ENCODE results near the gene TM4SF4. TPM values are rescaled to one million over a fixed set of nuclear protein-coding genes. Genes with fewer than 3 reads are reported as not detected.

Gene TM4SF4
- total RNA-seq, 4 donors from 2014 or later, result 1.3 to 3.2 (median 2.2) TPM; not detected in 1

- ATAC-seq, result peak; percentile 88
- H3K36me3 ChIP-seq, result no peaks in the 10 kb centered on the region
- peak overlapping the region; percentile 77 to 98 (median 84) for H3K27ac ChIP-seq
- no peaks in the 10 kb centered on the region for H3K27me3 ChIP-seq
- TF ChIP-seq EP300 (IDR thresholded peaks at IDR 0.05), result no peak
- peak; percentile 82 for TF ChIP-seq POLR2AphosphoS5 (IDR thresholded peaks at IDR 0.05)
- peaks cover 13 to 80% (median 29%) of the 10 kb centered on the region in 3 donors for H3K4me1 ChIP-seq
- 9 to 20% methylated on average over 6 to 10 of the region's 13 CpGs for WGBS, 2 donors (ENCODE audit: low coverage in 1 of 2)
- H3K4me3 ChIP-seq, result no peak overlapping the region
- H3K9me3 ChIP-seq, result no peaks in the 10 kb centered on the region
These were observed 73.6 kb downstream of the TM4SF4 start for GRCh38 chr3:149547954-149548668.

GRCh38 chr3:149548669-149549065, 74.2 kb downstream of the TM4SF4 start:
- Histone ChIP-seq H3K36me3 (no peaks in the 10 kb centered on the region), H3K27me3 (no peaks in the 10 kb centered on the region), H3K27ac (peak overlapping the region; percentile 77 to 98 (median 84)), H3K4me1 (peaks cover 18 to 84% (median 34%) of the 10 kb centered on the region in 3 donors), H3K4me3 (no peak overlapping the region), H3K9me3 (no peaks in the 10 kb centered on the region)
- no peak for TF ChIP-seq POLR2AphosphoS5 (IDR thresholded peaks at IDR 0.05)
- TF ChIP-seq, protein P1, sequence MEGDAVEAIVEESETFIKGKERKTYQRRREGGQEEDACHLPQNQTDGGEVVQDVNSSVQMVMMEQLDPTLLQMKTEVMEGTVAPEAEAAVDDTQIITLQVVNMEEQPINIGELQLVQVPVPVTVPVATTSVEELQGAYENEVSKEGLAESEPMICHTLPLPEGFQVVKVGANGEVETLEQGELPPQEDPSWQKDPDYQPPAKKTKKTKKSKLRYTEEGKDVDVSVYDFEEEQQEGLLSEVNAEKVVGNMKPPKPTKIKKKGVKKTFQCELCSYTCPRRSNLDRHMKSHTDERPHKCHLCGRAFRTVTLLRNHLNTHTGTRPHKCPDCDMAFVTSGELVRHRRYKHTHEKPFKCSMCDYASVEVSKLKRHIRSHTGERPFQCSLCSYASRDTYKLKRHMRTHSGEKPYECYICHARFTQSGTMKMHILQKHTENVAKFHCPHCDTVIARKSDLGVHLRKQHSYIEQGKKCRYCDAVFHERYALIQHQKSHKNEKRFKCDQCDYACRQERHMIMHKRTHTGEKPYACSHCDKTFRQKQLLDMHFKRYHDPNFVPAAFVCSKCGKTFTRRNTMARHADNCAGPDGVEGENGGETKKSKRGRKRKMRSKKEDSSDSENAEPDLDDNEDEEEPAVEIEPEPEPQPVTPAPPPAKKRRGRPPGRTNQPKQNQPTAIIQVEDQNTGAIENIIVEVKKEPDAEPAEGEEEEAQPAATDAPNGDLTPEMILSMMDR (IDR thresholded peaks at IDR 0.05), result no peak
- WGBS, 2 donors (ENCODE audit: low coverage in 1 of 2), result 35% methylated on average over 4 of the region's 4 CpGs; no CpG with 5 or more reads in 1 of the 2 donors
- no peak for ATAC-seq

DNA sequence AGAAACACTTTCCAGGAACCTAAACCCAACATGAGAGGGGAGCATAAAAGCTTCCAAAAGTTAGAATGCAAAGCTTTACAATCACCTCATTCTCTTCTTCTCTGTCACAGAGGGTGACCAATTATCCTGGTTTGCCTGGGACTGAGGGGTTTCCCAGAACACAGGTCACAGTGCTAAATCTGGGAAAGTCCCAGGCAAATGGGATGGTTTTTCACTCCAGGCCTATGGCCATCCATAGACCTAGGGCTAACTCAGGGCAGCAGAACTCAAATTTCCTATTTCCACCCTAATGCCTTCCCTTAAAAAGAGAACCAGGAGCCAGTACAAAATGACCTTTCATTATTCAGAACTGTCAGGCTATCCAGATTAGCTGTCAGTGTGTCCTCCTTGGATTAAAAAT, 77.0 kb downstream of the TM4SF4 start:
- TF ChIP-seq POLR2AphosphoS5 (IDR thresholded peaks at IDR 0.05) (no peak), POLR2A (IDR thresholded peaks at IDR 0.05) (no peak), EP300 (IDR thresholded peaks at IDR 0.05) (no peak)
- TF ChIP-seq, protein P1 (IDR thresholded peaks at IDR 0.05), result no peak
- Histone ChIP-seq H3K27me3 (no peaks in the 10 kb centered on the region), H3K9me3 (no peaks in the 10 kb centered on the region), H3K4me1 (peaks cover 27 to 93% (median 36%) of the 10 kb centered on the region in 3 donors), H3K4me3 (no peak overlapping the region), H3K27ac (peak overlapping the region in 3 of 4 donors; percentile 7 to 77 (median 11)), H3K36me3 (no peaks in the 10 kb centered on the region)
- ATAC-seq, result no peak

DNA sequence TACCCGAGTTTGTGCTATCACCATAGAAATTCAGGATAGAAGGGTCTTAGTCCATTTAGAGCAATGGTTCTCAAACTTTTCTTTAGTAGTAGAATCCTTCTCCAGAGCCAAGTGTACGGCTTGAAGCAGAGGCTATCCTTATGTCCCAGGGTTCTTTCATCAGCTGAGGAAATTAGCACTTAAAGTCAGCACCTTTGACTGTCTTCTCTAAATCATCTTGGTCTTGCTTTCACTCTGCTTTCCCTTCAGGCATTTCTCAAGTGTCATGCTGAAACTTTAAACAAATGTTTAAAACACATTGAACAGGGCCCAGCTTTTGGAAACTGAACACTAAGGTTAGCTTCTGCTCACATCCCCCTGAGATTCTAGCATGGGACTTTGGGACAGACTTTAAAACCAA, 78.2 kb downstream of the TM4SF4 start:
- H3K27ac ChIP-seq, result peak overlapping the region; percentile 14 to 81 (median 74)
- no peaks in the 10 kb centered on the region for H3K36me3 ChIP-seq
- H3K4me1 ChIP-seq, result peaks cover 27 to 90% (median 36%) of the 10 kb centered on the region in 3 donors
- H3K27me3 ChIP-seq, result no peaks in the 10 kb centered on the region
- H3K9me3 ChIP-seq, result no peaks in the 10 kb centered on the region
- no peak for ATAC-seq
- H3K4me3 ChIP-seq, result no peak overlapping the region
- TF ChIP-seq EP300 (IDR thresholded peaks at IDR 0.05) (no peak), POLR2AphosphoS5 (IDR thresholded peaks at IDR 0.05) (no peak), POLR2A (IDR thresholded peaks at IDR 0.05) (no peak)
- TF ChIP-seq, protein P1 (IDR thresholded peaks at IDR 0.05), result no peak
- WGBS, 2 donors (ENCODE audit: low coverage in 1 of 2), result 47% methylated on average over 2 of the region's 2 CpGs; no CpG with 5 or more reads in 1 of the 2 donors

Small RNA genes within 50 kb of the gene (small RNA-seq; reads per million reads assigned to genes)
- 0 reads per million in 4 donors for gene AC108751.2
- 0 reads per million in 4 donors for gene RNU6-1098P

Other genes starting within 250 kb of the TM4SF4 start
- gene TM4SF18, start 141.1 kb upstream of the TM4SF4 start, total RNA-seq, result 10 to 100 TPM in 1 of 4 donors, 1 to 10 TPM in 3; 1.7 to 10.2 (median 7.1) TPM
- 100 to 1,000 TPM in 1 of 4 donors, 10 to 100 TPM in 3; 20.9 to 128 (median 71.9) TPM for gene TM4SF1, start 97.0 kb upstream of the TM4SF4 start, total RNA-seq
- gene WWTR1, start 183.3 kb downstream of the TM4SF4 start, total RNA-seq, result 100 to 1,000 TPM; 239 to 482 (median 321) TPM